Right lobe of liver (tissue), 4 donors: ENCODE results near the gene PGM5.
"Not testable (repeated sequence)": the region's sequence is repeated elsewhere in the genome, so short reads cannot be mapped to it uniquely, and the experiment has no call there.

Experiments
- CTCF ChIP-seq, 4 donors: fragments of 200-600 bp in 3 of 4; fragments of 450-650 bp in 1 of 4; IDR thresholded peaks; one replicate each; pipeline versions ENCODE4 v1.5.1 to v1.8.0; 2016 to 2022; ENCODE audit warnings: antibody characterized with exemption in 4 of 4, mild to moderate bottlenecking in 2 of 4
- POLR2A ChIP-seq: fragments of 450-650 bp; IDR thresholded peaks from one replicate; pipeline ENCODE4 v1.6.1; 2017; ENCODE audit warnings: antibody characterized with exemption, mild to moderate bottlenecking
- donor health status: DM: no; HTN: no; CAD: no.
- donor health status: DM: no; HTN: no; CAD: no.
- donor health status: DM: no; HTN: yes; CAD: no.

GRCh38 chr9:68412754-68413153 is 56.3 kb downstream of the PGM5 start:
- TF ChIP-seq CTCF (IDR thresholded peaks at IDR 0.05); POLR2A: not testable (repeated sequence)
